ENCODE data around the gene COL16A1. TPM values are rescaled to one million over a fixed set of nuclear protein-coding genes. Genes with fewer than 3 reads are reported as not detected.

Gene COL16A1
- total RNA-seq, 4 donors from 2014 or later, result 147 to 311 (median 212) TPM

GRCh38 chr1:31647106-31647505 is 56.7 kb downstream of the COL16A1 start:
- Histone ChIP-seq H3K9me3 (no peaks in the 10 kb centered on the region), H3K27me3 (no peaks in the 10 kb centered on the region), H3K36me3 (peaks cover 0 to 15% (median 0%) of the 10 kb centered on the region in 3 donors), H3K4me3 (no peak overlapping the region), H3K27ac (peak overlapping the region in 2 of 4 donors; percentile 51 to 64), H3K4me1 (peaks cover 0 to 72% (median 17%) of the 10 kb centered on the region in 4 donors)
- no peak for DNase-seq (ENCODE audit: low spot score in 2 of 2)
- no peak for TF ChIP-seq CTCF (IDR thresholded peaks at IDR 0.05)
- no peak for TF ChIP-seq POLR2A (IDR thresholded peaks at IDR 0.05)
- no peak for TF ChIP-seq EP300 (IDR thresholded peaks at IDR 0.05)
- 62 to 76% methylated on average over 2 of the region's 2 CpGs for WGBS, 2 donors

- no peak for TF ChIP-seq EP300 (IDR thresholded peaks at IDR 0.05)
- no peak for TF ChIP-seq CTCF (IDR thresholded peaks at IDR 0.05)
- TF ChIP-seq POLR2A (IDR thresholded peaks at IDR 0.05), result no peak
- no peak for DNase-seq (ENCODE audit: low spot score in 2 of 2)
- Histone ChIP-seq H3K4me3 (no peak overlapping the region), H3K27ac (peak overlapping the region in 2 of 4 donors; percentile 51 to 64), H3K27me3 (no peaks in the 10 kb centered on the region), H3K36me3 (peaks cover 0 to 8% (median 0%) of the 10 kb centered on the region in 3 donors), H3K9me3 (no peaks in the 10 kb centered on the region), H3K4me1 (peaks cover 0 to 74% (median 17%) of the 10 kb centered on the region in 4 donors)
- WGBS, 2 donors, result 95 to 97% methylated on average over 4 of the region's 4 CpGs
Observed at GRCh38 chr1:31646259-31646960, 57.4 kb downstream of the COL16A1 start.

- Histone ChIP-seq H3K36me3 (peaks cover 0 to 2% (median 0%) of the 10 kb centered on the region in 3 donors), H3K27ac (peak overlapping the region; percentile 96 to 98 (median 97)), H3K4me1 (peaks cover 0 to 75% (median 19%) of the 10 kb centered on the region in 4 donors), H3K9me3 (no peaks in the 10 kb centered on the region), H3K27me3 (no peaks in the 10 kb centered on the region), H3K4me3 (peak overlapping the region; percentile 80 to 93 (median 84))
- 2% methylated on average over 11 of the region's 11 CpGs for WGBS, 2 donors
- no peak for DNase-seq (ENCODE audit: low spot score in 2 of 2)
- TF ChIP-seq EP300 (IDR thresholded peaks at IDR 0.05) (no peak), POLR2A (IDR thresholded peaks at IDR 0.05) (no peak), CTCF (IDR thresholded peaks at IDR 0.05) (peak in 1 of 5 experiments; percentile 14)
Observed at GRCh38 chr1:31645274-31645568, 58.6 kb downstream of the COL16A1 start.

- TF ChIP-seq POLR2A (IDR thresholded peaks at IDR 0.05), result peak in 1 of 2 donors; percentile 84
- peak; percentile 83 to 93 for TF ChIP-seq EP300 (IDR thresholded peaks at IDR 0.05)
- peak in 1 of 5 experiments; percentile 28 for TF ChIP-seq CTCF (IDR thresholded peaks at IDR 0.05)
- Histone ChIP-seq H3K4me1 (peaks cover 0 to 79% (median 19%) of the 10 kb centered on the region in 4 donors), H3K36me3 (no peaks in the 10 kb centered on the region), H3K9me3 (no peaks in the 10 kb centered on the region), H3K4me3 (peak within 1 kb of the TSS; percentile 80 to 93 (median 84)), H3K27ac (peak within 1 kb of the TSS; percentile 96 to 98 (median 97)), H3K27me3 (no peaks in the 10 kb centered on the region)
- peak; percentile 99 for DNase-seq (ENCODE audit: low spot score in 2 of 2)
- WGBS, 2 donors, result 0 to 1% methylated on average over 16 to 50 of the region's 56 CpGs
Observed at GRCh38 chr1:31644560-31645273, 59.1 kb downstream of the COL16A1 start, which contains the start of gene PEF1. PEF1 (minus strand) TSS chr1:31644876; CDS start chr1:31644864, 12 bp downstream.

Data from tibial nerve (tissue), 4 donors.